ENCODE measurements around the gene RALGPS2.

GRCh38 chr1:178898401-178898800 lies 173.4 kb downstream of the RALGPS2 start:
- TF ChIP-seq CTCF (IDR thresholded peaks at IDR 0.05; ENCODE audit: control extremely low read depth in 1 of 3, insufficient read depth in 1 of 3, low read depth in 1 of 3, low read length in 3 of 3) (no peak), SP1 (IDR thresholded peaks at IDR 0.05; ENCODE audit: low read depth, low read length) (no peak), CREB1 (IDR thresholded peaks at IDR 0.05) (no peak), JUN (IDR thresholded peaks at IDR 0.05; ENCODE audit: low read depth, low read length) (no peak), POLR2A (IDR thresholded peaks at IDR 0.05; ENCODE audit: control extremely low read depth in 1 of 2, low read depth in 2 of 2, low read length in 2 of 2) (no peak), SRF (IDR thresholded peaks at IDR 0.05; ENCODE audit: low read depth, low read length) (no peak), RXRA (IDR thresholded peaks at IDR 0.05; ENCODE audit: insufficient read depth, low read depth, low read length) (no peak), BACH1 (IDR thresholded peaks at IDR 0.05; ENCODE audit: low read length) (no peak), CHD2 (IDR thresholded peaks at IDR 0.05; ENCODE audit: low read length) (no peak), EGR1 (IDR thresholded peaks at IDR 0.05; ENCODE audit: borderline replicate concordance, low read depth, low read length) (no peak), TBP (IDR thresholded peaks at IDR 0.05; ENCODE audit: low read depth, low read length) (no peak), EZH2 (IDR thresholded peaks at IDR 0.05; ENCODE audit: low read depth, low read length, severe bottlenecking) (no peak), KDM1A (IDR thresholded peaks at IDR 0.05; ENCODE audit: borderline replicate concordance, low read length) (no peak)
